Activated CD4-positive, alpha-beta T cell treated with anti-CD3 and anti-CD28 coated beads, Interleukin-2, amount 50 U/mL, for 4 hours (primary cell): Measurements from ENCODE around the gene KPNA6.

Source experiments
- DNase-seq, 2 experiments: peaks; one replicate each; pipeline ENCODE4 v3.0.0-alpha.2; 2020

KPNA6 gene

DNA sequence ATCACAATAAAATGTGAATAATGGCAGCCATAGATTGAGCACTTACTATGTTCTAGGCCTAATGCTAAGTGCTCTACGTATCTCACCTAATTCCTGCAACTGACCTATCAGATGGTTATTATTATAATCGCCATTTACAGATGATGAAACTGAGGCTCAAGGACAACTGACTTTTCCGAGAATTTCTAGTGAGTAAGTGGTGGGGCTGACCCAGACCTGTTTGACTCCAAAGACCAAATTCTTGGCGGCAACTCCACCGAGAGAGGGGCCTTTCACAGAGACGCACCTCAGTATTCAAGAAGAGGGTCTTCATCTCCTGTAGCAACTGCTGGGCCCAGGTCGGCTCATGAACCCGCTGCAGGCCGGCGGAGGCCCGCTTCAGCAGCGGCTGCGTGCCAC lies 113.7 kb downstream of the KPNA6 start:
- DNase-seq = no peak

DNA sequence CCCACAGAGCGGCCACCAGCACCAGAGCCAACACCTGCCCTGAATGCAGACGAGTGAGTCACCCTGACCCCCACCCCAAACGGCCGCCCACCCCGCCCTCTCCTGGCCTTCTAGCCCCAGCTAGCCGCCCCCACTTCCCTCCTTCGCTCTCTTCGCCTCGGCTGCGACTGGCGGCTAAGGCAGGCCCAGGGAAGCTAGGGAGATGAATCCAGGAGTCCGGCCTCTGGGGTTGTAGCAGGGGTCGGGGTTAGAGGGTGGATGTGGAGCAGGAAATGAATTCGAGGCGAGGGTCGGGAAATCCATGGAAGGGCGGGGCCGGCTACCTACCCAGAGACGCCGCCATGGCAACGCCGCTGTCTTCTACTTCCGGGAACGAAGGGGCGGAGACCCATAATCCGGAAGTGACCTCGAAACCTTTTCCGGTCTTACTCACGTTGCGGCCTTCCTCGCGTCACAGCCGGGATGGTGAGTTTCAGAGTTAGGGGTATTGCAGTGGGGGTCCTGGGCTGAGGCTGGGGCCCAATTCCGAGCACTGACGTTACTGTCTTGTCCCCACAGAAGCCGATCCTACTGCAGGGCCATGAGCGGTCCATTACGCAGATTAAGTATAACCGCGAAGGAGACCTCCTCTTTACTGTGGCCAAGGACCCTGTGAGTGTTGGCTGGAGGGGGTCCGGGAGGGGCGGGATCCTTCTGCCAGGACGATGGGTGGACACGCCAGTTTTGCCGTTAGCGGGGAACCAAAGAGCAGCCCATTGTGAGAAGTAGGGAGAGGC lies 114.3 kb downstream of the KPNA6 start, which contains the start of the genes EIF3I and TMEM234:
Gene EIF3I, plus strand, starts transcription at position 428 of the 776 bp plus-strand sequence. Its CDS starts 35 bp downstream, at position 463.
Gene TMEM234, minus strand, starts transcription at position 374 of the 776 bp plus-strand sequence. Its CDS starts 31 bp downstream, at position 343.
- peak; percentile 88 to 89 for DNase-seq

DNA sequence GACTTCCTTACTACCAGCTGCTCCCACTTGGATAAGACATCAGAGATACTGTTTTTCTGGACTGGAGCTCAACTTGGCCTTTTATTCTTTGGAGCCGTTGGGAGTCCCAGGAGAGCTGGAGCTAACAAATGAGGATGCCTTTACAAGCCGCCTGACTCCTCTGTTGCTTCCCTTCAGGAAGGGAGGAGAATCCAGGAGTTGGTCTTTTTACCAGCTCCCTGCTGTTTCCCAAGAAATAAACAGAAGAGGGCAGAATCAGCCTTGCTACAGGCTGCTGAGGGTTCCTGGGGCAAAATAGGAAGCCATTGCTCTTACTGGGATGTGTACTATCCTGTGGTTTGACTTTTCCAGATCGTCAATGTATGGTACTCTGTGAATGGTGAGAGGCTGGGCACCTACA lies 115.8 kb downstream of the KPNA6 start:
- DNase-seq = no peak

DNA sequence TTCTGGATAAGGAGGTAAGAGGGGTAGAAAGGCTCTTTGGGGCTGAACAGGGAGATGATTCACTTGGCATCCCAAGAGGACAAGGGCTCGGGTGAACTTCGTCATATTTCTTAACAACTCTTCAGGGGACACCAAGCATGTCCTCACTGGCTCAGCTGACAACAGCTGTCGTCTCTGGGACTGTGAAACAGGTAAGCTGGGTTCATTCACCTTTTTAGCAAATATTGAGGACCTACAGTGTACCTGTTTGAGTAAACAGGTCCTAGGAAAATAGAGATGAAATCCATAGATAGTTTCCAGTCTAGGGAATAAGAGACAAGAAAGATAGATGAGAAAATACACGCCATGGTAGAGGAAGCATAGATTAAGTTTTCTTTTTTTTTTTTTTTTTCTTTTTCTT lies 116.4 kb downstream of the KPNA6 start:
- no peak for DNase-seq
